Smooth muscle cell of the brain vasculature (primary cell): ENCODE results near the gene ATL2.
"Not testable (repeated sequence)": the region's sequence is repeated elsewhere in the genome, so short reads cannot be mapped to it uniquely, and the experiment has no call there.

Experiments used
- DNase-seq: peaks from one replicate; pipeline ENCODE4 v3.0.0-alpha.2; 2012; ENCODE audit warnings: low read depth, low spot score

ATL2 gene

DNA sequence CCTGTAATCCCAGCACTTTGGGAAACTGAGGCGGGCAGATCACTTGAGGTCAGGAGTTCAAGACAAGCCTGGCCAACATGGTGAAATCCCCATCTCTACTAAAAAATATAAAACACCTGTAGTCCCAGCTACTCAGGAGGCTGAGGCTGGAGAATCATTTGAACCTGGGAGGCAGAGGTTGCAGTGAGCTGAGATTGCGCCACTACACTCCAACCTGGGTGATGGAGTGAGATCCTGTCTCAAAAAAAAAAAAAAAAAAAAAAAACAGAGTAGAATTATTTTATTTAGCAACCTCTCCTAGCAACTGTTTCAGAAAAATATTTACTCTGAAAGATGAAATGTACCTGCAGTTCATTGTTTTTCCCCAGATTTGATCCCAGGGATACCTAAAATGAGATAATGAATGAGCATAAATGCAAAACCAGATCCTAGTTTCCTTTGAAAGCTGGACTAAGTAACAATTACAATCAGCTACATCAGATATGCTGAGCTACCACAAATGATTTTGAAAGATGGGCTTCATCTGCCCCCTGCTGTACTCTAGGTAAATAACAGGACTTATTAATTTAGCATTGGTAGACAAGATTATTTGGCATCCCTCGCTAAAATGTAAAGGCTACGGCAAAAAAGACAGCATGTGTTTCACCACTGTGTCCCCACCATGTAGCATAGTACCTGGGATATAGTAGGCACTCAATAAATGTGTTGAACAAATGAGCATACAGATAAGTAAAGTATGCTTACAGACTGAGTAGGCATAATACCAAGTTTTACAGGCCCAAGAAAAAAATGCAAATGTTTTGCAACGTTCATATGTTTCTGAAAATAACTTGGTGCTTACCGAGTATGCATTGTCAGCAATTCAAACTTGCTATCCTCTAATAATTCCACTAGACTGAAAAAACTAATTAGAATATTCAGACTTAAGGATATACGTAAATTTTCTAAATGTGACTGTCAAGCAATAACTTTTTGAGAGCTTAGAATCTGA is 102.5 kb downstream of the ATL2 start:
- peak; percentile 80 for DNase-seq

DNA sequence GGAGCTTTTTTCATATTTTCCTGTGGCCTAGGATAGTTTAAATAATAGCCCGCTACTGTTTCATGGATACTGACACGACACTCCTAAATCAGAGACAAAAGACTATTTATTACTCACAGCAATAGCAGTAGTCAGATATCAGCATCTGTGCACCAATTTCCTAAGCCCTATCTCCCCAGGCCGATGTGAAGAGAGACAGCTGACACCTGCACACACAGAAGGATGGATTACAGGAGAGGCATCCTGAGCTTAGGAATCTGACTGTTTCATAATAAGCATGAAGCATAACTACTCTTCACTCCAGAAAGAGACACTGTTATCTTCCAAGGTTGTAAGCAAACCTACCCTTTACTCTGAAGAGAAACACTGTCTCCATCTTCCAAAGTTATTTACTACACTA is 105.4 kb downstream of the ATL2 start:
- no peak for DNase-seq

DNA sequence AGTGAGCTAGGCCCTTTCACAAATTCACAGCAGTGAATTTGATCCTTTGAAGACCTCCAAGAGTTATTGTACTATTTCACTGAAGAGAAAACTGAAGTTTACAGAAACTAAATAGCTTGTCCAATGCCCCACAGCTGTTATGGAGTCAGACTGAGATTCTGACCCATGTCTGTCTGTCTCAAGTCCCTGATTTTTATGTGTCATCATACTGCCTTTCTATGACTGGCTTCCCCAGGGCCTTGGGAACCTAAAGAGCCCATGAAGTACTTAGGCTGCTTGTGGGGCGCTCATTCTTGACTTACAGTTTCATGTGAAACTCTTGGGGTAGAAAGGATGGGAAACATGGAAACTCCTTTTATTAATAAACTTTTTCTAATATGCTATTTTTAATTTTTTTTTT is 107.7 kb downstream of the ATL2 start:
- no peak for DNase-seq

DNA sequence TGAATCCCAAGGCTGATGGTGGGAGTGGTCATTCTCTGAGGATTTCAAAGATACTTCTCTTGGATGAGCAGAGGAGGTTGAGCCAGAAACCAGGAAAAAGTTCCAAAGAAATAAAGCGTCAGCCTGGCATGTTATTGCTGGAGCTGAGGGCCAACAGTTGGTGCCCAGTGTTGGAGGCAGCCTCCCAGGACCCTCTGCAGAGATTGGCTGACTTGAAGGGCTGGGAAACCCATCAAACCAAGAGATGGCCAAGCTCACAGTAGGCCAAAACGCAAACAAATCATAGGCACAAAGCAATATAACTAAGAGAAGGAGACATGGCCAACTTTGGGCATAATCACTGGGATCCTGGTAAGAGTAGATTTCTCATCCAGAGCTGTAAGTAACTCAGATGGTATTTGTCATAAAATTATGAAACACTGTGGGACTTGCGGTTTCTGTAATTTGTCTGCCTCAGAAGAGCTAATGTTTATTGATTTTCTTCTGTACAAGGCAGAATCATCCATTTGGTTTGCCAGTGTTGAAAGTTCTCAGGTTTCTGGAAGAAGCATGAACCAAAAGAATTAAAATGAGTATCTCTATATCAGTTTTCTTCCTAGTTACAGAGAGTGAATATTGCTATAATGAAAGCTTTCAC is 108.3 kb downstream of the ATL2 start:
- DNase-seq = no peak

DNA sequence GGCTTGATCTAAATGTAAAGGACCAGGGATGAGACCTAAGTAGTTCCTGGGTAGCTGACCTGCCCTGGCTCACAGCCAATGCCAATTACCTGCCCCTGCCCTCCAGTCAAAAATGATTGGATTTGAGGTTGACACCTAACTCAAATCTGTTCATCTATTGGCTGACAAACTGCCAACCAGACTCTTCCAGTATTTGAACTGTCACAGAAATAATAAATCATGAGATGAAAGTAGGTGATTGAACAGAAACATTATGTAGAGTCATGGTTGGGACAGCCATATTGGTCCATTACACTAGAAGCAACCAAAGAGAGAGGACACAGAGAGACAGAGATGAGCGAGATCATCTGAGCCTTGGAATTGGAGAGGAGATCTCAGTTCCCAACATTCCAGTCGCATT is 109.1 kb downstream of the ATL2 start:
- no peak for DNase-seq

DNA sequence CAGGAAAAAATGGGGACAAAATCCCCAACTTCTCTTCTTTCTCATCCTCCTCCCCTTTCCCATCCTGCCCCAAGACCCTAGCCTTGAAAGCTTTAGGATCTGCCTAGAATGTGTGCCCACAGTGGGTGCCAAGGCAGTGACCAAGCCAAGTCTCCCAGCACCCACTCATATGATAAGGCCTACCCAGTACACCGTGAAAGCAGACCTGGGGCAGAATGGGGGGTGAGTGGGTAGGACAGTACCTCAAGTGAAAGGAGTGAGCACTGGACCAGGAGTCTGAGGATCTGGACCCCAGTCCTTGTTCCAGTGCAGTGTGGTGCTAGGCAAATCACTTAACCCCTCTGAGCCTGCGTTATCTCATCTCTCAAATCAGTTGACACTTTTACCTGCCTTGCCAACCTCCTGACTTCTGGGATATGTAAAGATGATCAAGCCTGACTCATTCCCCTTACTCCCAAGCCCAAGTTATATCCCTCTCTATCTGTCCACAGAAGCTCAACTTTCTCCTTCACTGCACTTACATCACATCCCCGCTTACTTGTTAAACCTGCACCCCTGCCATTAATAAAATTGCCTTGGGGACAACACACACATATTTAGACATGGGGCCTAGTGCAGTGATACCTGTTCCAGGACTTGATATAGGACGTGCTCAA is 109.7 kb downstream of the ATL2 start:
- DNase-seq = no peak

DNA sequence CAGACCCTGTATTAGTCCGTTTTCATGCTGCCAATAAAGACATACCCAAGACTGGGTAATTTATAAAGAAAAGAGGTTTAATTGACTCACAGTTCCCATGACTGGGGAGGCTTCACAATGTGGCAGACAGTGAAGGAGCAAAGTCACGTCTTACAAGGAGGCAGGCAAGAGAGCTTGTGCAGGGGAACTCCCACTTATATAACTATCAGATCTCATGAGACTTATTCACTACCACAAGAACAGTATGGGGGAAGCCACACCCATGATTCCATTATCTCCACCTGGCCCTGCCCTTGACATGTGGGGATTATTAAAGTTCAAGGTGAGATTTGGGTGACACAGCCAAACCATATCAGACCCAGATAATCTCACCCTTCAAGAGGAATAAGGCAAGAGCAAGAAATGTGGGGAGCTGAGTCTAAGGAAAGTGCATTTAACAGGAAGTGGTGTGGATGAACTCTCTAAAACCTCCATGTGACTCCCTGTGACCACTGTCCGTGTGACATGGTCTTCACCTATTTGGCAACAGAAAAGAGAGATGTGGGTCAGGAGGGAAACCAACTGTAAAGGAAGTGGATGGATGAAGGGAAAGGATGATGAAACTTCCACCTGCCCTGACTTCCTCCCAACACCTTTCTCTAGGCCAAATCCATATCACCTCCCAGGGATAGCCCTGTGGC is 110.6 kb downstream of the ATL2 start:
- no peak for DNase-seq

DNA sequence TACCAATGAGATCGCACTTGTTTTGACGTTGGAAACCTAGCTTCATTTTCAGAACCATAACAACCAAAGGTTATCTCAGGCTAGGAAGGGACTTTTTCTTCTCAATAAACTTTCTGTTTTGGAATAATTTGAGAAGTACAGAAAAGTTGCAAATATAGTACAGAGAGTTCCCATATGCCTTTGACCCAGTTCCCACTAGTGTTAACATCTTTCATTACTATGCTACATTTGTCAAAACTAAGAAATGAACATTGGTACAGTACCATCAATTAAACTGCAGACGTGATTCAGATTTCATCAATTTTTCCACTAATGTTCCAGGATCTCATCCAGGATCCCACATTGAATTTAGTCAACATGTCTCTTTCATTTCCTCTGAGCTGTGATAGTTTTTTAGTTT is 111.6 kb downstream of the ATL2 start:
- no peak for DNase-seq

DNA sequence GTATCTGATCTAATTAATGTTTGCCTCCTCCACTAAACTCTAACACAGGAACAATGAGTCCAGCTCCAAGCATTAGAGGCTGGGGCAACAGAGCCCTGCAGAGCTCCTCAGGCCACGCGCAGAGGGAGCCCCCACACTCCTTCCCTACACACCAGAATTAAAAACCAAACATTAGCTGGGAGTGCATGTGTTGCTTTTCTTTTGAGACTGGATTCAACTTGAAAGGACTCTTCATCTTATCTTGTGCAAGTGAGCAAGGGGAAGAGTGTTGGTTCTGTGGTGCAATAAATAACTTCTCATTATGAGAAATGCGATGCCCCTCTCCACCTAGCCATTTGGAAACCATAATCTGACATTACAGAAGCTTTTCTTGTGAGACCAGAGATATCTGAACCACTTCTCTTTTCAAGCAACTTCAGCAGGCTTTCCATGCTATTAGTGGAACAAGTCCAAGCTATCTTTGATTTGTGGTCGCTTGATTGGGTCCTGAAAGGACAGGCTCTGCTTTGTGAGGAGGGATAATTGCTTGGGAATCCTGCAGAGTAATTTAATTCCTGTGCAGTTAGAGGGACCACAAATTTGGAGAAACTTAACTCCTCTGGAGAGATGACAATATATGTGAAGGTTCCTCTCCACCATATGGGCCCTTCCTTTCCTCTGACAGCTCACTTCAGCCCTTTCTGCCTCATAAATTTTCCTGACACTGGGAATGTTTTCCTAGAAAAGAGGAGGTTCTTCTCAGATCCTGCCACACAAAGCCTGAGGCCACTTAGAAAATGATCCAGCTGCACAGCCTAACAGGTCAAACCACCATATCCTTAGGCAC is 112.5 kb downstream of the ATL2 start:
- no peak for DNase-seq

DNA sequence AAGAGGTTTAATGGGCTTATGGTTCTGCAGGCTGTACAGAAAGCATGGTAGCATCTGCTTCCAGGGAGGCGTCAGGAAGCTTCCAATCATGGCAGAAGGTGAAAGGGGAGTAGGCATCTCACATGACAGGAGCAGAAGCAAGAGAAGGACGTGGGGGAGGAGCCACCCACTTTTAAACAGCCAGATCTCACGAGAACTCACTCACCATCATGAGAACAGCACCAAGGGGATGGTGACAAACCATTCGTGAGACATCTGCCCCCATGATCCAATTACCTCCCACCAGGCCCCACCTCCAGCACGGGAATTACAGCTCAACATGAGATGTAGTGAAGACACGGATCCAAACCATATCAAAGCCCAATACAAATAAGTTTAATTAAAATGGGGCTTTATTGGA is 113.8 kb downstream of the ATL2 start:
- no peak for DNase-seq

DNA sequence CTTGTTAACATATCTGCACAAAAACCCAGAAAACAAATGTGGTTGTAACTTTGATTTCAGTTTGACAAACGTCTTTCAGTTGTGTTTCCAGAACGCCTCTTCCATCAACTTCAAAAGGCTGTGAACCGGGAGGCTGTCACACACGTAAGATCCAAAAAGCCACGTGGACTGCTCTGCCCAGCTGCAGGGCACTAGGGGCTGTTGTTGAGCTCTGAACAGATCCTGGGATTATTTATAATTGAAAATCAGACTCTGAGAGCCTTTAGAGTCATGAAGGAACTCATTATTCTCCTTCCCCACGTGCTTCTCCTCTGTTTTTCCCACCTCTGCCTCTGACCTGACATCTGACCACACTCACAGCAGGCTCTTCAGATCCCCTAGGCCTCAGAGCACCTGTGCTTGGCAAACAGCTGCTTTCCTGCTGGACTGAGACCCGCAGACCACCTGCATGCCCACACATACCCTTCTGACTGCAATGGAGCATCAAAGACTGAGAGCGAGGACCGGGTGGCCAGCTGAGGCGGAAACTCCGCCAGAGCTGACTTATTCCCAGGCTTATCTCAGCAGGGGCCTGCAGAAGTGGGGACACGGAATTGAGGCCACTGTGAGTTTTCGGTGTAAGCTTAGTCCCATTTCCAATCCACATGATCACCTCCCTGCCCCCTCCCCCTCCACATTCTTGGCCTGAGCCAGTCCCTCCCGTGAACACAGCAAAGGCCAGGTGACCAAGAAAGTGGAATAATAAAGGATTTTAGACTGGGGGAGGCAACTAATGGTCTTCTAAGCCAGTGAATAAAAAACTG is 114.8 kb downstream of the ATL2 start:
- no peak for DNase-seq

DNA sequence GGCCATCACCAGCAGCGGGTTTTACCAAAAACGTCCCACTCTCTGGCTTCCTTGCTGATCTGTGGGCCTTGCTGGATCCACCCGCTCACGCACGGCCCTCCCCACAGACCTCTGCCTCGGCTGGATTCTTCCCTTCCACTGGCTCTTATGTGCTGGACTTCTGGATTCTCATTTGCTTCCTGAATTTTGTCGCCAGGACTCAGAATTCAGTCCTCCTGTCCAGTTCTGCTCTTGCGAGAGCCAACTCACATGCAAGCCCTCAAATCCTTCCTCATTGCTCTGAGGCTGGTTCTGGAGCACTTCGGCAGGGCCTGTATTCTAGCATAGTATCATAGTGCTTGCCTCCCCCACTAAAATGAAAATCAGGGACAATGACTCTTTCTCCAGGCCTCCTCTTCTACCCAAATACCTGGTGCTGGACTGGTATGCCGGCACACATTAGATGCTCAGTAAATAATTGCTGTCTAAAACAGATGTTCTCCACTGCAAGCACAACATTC is 115.5 kb downstream of the ATL2 start:
- DNase-seq = no peak

DNA sequence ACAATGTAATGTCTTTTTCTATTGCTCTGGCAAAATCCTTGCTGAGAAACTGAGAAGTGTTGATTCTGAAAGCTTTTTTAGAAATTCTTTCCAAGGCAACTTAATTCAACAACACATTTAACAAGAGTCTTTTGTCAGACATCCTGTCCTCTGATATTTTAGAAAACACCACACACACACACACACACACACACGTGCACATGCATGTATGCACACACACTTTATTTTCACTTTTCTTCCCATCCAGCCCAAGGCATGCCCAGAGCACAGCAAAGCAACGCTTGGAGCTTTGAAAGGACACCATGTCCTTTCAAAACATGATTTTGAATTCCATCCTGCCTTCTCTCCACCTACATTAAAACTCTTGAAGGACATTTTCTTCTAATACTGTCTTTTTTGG is 116.1 kb downstream of the ATL2 start:
- no peak for DNase-seq

DNA sequence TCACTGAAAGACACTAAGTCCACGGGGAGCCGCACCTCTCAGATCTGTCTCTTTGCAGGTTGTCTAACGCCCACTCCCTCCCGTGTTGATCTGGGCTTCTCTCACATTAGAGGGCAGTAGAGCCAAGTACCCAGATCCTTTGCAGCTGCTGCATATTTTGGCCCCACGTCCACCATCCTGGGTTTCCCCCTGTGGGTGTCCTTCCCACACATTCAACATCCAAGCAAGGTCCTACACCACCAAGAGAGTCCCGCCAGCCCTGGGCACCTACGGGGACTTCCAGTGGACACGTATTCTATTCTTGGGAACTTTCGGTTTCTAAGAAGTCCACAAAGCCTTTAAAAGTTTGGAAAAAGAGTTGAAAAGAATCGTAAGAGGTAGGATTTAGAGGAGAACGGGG is 116.6 kb downstream of the ATL2 start:
- DNase-seq = no peak

DNA sequence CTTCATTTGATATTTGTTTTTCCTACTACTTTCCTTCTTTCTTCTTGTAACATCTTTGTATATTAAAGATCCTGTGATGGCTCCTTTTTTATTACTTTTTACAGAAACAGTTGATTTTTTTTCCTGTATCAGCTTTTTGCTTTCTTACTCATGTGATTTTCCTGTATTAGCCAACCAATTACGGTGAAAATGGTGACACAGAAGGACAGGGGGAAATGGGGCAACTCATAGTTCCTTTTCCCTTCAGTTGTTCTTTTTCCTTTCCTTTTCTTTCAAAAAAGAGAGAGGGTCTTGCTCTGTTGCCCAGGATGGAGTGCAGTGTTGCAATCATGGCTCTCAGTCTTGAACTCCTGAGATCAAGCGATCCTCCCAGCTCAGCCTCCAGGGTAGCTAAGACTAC is 117.8 kb downstream of the ATL2 start:
- no peak for DNase-seq

DNA sequence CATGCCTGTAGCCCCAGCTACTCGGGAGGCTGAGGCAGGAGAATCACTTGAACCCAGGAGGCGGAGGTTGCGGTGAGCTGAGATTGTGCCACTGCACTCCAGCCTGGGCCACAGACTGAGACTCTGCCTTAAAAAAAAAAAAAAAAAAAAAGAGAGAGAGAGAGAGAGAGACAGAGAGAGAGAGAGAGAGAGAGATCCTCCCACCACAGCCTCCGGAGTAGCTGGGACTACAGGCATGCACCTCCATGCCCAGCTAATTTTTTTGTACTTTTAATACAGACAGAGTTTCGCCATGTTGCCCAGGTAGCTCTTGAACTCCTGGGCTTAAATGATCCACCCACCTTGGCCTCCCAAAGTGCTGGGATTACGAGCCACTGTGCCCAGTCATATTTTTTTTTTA is 119.4 kb downstream of the ATL2 start:
- DNase-seq = not testable (repeated sequence)

DNA sequence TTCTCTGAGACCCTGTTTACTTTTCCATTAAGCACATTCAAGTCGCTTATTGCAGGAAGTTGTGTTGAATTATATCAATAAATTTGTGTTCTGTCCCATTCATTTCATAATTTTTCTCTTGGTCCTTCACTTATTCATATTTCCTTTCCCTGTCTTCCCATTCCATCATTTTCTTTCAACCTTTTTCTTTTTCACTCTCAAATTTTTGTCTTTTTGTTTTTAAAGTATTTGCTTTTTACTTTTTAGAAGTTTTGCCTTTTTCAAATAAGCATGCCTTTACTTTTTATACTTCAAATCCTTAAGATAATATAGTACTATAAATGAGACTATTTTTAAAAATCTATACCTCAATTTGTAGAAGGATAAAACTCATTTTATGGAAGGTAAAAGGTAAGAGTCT is 120.5 kb downstream of the ATL2 start:
- DNase-seq = no peak

DNA sequence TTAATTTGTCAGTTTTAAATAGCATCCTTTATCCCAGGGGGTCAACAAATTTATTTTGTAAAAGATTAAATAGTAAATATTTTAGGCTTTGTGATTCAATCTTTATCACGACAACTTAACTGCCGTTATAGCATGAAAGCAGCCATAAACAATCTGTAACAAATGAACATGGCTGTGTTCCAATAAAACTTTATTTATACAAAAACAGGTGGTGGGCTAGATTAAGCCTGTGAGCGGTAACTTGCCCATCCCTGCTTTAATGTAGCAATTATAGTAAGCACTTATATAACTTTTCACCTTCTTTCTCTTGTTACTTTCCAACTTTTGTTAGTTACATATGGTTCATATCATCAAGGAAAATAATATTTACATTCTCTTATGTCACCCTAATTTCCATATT is 121.9 kb downstream of the ATL2 start:
- DNase-seq = no peak

DNA sequence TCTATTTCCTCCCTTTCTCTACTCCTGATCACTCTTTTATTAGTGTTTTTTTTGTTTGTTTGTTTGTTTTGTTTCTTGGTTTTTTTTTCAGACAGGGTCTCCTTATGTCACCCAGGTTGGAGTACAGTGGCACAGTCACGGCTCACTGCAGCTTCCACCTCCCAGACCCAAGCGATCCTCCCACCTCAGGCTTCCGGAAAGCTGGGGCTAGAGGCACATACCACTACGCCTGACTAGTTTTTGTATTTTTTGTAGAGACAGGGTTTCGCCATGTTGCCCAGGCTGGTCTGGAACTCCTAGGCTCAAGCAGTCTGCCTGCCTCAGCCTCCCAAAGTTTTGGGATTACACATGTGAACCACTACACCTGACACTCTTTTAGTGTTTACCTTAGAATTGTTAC is 122.3 kb downstream of the ATL2 start:
- DNase-seq = no peak

DNA sequence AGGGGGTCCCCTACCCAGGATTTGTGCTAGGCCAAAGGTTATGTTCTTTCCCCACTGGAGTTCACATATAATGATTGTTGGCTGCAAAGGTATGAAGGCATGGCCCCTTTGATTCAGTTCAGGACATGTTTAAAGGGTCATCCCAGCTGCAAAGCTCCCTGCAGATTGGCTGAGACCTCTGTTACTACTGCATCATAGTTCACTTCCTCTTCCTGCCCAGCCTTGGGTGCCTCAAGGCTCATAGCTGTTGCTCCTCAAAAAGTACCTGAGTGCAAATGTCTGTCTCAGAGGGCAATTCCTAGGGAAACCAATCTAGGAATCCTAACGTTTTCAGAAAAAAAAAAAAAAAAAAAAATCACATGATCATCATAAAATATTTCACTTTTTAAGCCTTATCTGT is 125.1 kb downstream of the ATL2 start:
- DNase-seq = no peak
